ENCODE results near the gene HTR3A. TPM values are rescaled to one million over a fixed set of nuclear protein-coding genes. Genes with fewer than 3 reads are reported as not detected.

The HTR3A gene
- total RNA-seq, 1 experiment from 2014 or later: not detected

DNA sequence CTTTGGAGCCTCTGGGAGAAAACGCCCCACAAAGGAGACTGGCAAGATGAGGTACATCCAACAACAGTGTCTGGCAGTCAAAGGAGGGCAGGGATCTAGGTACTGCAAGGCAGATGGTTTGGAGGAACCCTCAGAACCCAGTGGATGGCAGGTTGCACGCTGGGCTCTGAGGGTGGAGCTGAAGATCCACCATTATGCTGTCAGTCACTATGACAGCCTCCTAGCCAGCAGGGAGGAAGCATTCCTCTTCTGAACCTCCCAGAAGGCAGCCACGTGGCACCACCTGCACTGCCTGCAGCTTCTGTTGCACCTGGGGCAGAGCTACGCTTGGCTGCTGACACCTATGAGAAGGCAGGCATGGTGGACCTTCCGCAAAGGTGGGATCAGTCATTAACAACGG, 40.2 kb downstream of the HTR3A start:
- no peaks in the 10 kb centered on the region for H3K9me3 Mint-ChIP-seq (ENCODE audit: unreplicated experiment)
- H3K27me3 Mint-ChIP-seq (ENCODE audit: insufficient read depth, unreplicated experiment): peaks cover 17% of the 10 kb centered on the region
- peaks cover 9% of the 10 kb centered on the region for H3K4me1 Mint-ChIP-seq (ENCODE audit: low read depth, unreplicated experiment)
- Histone ChIP-seq H3K4me1 (no peaks in the 10 kb centered on the region), H3K27me3 (replicated peaks; ENCODE audit: control insufficient read depth, insufficient read depth, low read length) (no peaks in the 10 kb centered on the region), H3K36me3 (ENCODE audit: control insufficient read depth, insufficient read depth, low read length) (no peaks in the 10 kb centered on the region), H3K4me3 (ENCODE audit: low read depth, low read length) (no peak overlapping the region), H3K9me3 (no peaks in the 10 kb centered on the region)
- POLR2A ChIA-PET: no interaction called here
- H3K27ac Mint-ChIP-seq (ENCODE audit: unreplicated experiment): no peak overlapping the region
- H3K36me3 Mint-ChIP-seq (ENCODE audit: insufficient read depth, unreplicated experiment): no peaks in the 10 kb centered on the region
- no peak for TF ChIP-seq CTCF (IDR thresholded peaks at IDR 0.05; ENCODE audit: insufficient read depth in 1 of 2, low read depth in 1 of 2, low read length in 1 of 2, severe bottlenecking in 1 of 2, unreplicated experiment in 1 of 2)
- intact Hi-C loops (cut with micrococcal nuclease; ENCODE audit: unreplicated experiment): no loop called here
- no TSS peak for BruUV-seq (replicated peaks)
- no peak for DNase-seq
- no peak overlapping the region for H3K4me3 Mint-ChIP-seq (ENCODE audit: unreplicated experiment)
- CTCF ChIA-PET: interaction anchor here (0.6 to 1.5 kb wide), 2 partner anchors 25 to 246 kb away, joined by 3 to 4 read pairs; no protein-coding TSS in a partner anchor

- no peak for DNase-seq
- no peak overlapping the region for H3K27ac Mint-ChIP-seq (ENCODE audit: unreplicated experiment)
- no peaks in the 10 kb centered on the region for H3K36me3 ChIP-seq (ENCODE audit: control insufficient read depth, insufficient read depth, low read length)
- no peaks in the 10 kb centered on the region for H3K4me1 ChIP-seq
- no peak overlapping the region for H3K4me3 ChIP-seq (ENCODE audit: low read depth, low read length)
- H3K27me3 ChIP-seq (replicated peaks; ENCODE audit: control insufficient read depth, insufficient read depth, low read length): no peaks in the 10 kb centered on the region
- no peak for TF ChIP-seq CTCF (IDR thresholded peaks at IDR 0.05; ENCODE audit: insufficient read depth in 1 of 2, low read depth in 1 of 2, low read length in 1 of 2, severe bottlenecking in 1 of 2, unreplicated experiment in 1 of 2)
- POLR2A ChIA-PET: no interaction called here
- no peaks in the 10 kb centered on the region for H3K9me3 ChIP-seq
- peaks cover 7% of the 10 kb centered on the region for H3K27me3 Mint-ChIP-seq (ENCODE audit: insufficient read depth, unreplicated experiment)
- no peaks in the 10 kb centered on the region for H3K9me3 Mint-ChIP-seq (ENCODE audit: unreplicated experiment)
- H3K4me1 Mint-ChIP-seq (ENCODE audit: low read depth, unreplicated experiment): no peaks in the 10 kb centered on the region
- CTCF ChIA-PET: interaction anchor here (0.9 kb wide), 2 partner anchors 22 to 246 kb away, joined by 3 read pairs; no protein-coding TSS in a partner anchor
- no TSS peak for BruUV-seq (replicated peaks)
- no peaks in the 10 kb centered on the region for H3K36me3 Mint-ChIP-seq (ENCODE audit: insufficient read depth, unreplicated experiment)
- intact Hi-C loops (cut with micrococcal nuclease; ENCODE audit: unreplicated experiment): no loop called here
- H3K4me3 Mint-ChIP-seq (ENCODE audit: unreplicated experiment): no peak overlapping the region
Measured at GRCh38 chr11:114016986-114017385, 42.1 kb downstream of the HTR3A start.

- H3K27ac Mint-ChIP-seq (ENCODE audit: unreplicated experiment): no peak overlapping the region
- H3K9me3 Mint-ChIP-seq (ENCODE audit: unreplicated experiment): no peaks in the 10 kb centered on the region
- TF ChIP-seq CTCF (IDR thresholded peaks at IDR 0.05; ENCODE audit: insufficient read depth in 1 of 2, low read depth in 1 of 2, low read length in 1 of 2, severe bottlenecking in 1 of 2, unreplicated experiment in 1 of 2): no peak
- no peaks in the 10 kb centered on the region for H3K4me1 Mint-ChIP-seq (ENCODE audit: low read depth, unreplicated experiment)
- Histone ChIP-seq H3K36me3 (ENCODE audit: control insufficient read depth, insufficient read depth, low read length) (no peaks in the 10 kb centered on the region), H3K4me3 (ENCODE audit: low read depth, low read length) (no peak overlapping the region), H3K27me3 (replicated peaks; ENCODE audit: control insufficient read depth, insufficient read depth, low read length) (no peaks in the 10 kb centered on the region), H3K9me3 (no peaks in the 10 kb centered on the region), H3K4me1 (no peaks in the 10 kb centered on the region)
- H3K27me3 Mint-ChIP-seq (ENCODE audit: insufficient read depth, unreplicated experiment): peaks cover 5% of the 10 kb centered on the region
- no peaks in the 10 kb centered on the region for H3K36me3 Mint-ChIP-seq (ENCODE audit: insufficient read depth, unreplicated experiment)
- no peak overlapping the region for H3K4me3 Mint-ChIP-seq (ENCODE audit: unreplicated experiment)
- no peak for DNase-seq
- POLR2A ChIA-PET: no interaction called here
- no TSS peak for BruUV-seq (replicated peaks)
- intact Hi-C loops (cut with micrococcal nuclease; ENCODE audit: unreplicated experiment): no loop called here
- CTCF ChIA-PET: no interaction called here
Measured at GRCh38 chr11:114017723-114018122, 42.8 kb downstream of the HTR3A start.

Measured in Caco-2 (cell line).